NCI-H460 (cell line): ENCODE data around the gene HEXIM1. TPM values are rescaled to one million over a fixed set of nuclear protein-coding genes. Genes with fewer than 3 reads are reported as not detected.

Experiments used
- DNase-seq: peaks from one replicate; pipeline ENCODE4 v3.0.0-alpha.2; 2016; ENCODE audit warnings: low read depth; ENCODE audit errors: extremely low read depth
- total RNA-seq: library from RNA; depleted of rRNA; stranded (reverse); fragments of >200 nt; shearing (Covaris generic); gene quantifications from 2 replicates; pipeline ENCODE4 v1.2.3, GENCODE V29; 2014

The HEXIM1 gene
- total RNA-seq, 1 experiment from 2014 or later, result 19.0 TPM

GRCh38 chr17:45144199-45145034 lies 3.9 kb upstream of the HEXIM1 start:
- no peak for DNase-seq

GRCh38 chr17:45145035-45145389 lies 3.3 kb upstream of the HEXIM1 start:
- no peak for DNase-seq

DNA sequence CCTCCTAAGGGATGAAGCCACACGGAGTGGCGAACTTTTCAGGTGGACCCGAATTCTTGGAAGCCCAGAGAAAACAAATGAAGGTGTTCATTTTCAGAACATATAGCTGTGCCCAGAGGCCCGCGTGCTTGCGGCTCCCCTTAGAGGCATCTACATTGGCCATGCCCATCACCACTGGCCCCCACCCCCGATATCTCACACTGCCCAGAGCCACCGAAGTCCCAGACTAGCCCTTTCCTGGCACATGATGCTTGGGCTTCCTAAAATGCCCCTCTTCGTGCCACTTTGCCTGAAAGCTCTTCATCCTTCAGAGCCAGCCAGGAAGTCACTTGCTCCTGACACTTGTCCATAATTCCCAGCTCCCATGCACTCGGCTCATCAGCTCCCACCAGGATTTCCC lies 2.1 kb upstream of the HEXIM1 start:
- DNase-seq, result no peak

DNA sequence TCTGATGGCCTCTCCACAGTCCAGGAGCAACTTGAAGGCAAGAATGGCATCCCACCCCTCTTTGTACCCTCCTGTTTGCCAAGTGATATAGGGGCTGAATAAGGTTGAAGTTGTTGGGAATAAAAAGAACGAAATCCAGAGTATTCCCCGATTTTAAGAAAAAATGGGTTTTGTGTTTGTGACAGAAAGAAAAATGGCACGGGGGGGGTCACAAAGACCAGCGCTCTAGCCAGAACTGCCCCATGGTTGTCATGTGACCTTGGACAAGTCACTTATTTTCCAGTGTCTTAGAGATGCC lies 1.7 kb upstream of the HEXIM1 start:
- DNase-seq, result no peak

- DNase-seq, result peak; percentile 61
These were observed 1.2 kb upstream of the HEXIM1 start for GRCh38 chr17:45146890-45147580.

DNA sequence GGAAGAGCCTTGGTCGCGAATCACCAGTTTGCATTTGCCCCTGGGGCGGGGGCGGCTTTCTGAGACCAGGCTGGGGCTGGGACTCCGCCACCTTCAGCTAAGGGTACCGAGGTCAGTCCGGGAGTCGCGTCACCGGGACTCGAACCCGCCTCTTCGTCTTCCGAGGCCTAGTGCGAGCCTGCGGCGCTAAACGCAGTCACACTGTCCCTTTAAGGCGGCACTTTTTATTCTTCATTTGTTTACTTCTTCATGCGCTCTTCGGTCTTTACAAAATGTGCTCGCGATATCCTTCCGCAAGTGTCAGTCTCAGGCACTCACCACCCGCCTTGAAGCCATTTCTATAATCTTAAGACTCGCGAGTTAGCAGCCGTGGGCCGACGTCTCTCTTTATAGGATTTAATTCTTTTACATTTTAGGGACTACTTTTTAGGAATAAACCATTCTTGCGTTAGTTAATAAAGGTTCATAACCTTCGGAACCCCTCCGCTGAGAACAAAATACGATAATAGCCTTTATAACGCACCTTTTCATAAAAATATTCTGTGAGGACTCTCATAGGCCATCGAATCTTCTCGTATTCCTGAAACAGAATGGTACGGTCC lies 593 bp upstream of the HEXIM1 start:
- DNase-seq, result peak; percentile 90

- DNase-seq, result peak; percentile 85
These were observed 878 bp downstream of the HEXIM1 start for GRCh38 chr17:45149037-45149668.

DNA sequence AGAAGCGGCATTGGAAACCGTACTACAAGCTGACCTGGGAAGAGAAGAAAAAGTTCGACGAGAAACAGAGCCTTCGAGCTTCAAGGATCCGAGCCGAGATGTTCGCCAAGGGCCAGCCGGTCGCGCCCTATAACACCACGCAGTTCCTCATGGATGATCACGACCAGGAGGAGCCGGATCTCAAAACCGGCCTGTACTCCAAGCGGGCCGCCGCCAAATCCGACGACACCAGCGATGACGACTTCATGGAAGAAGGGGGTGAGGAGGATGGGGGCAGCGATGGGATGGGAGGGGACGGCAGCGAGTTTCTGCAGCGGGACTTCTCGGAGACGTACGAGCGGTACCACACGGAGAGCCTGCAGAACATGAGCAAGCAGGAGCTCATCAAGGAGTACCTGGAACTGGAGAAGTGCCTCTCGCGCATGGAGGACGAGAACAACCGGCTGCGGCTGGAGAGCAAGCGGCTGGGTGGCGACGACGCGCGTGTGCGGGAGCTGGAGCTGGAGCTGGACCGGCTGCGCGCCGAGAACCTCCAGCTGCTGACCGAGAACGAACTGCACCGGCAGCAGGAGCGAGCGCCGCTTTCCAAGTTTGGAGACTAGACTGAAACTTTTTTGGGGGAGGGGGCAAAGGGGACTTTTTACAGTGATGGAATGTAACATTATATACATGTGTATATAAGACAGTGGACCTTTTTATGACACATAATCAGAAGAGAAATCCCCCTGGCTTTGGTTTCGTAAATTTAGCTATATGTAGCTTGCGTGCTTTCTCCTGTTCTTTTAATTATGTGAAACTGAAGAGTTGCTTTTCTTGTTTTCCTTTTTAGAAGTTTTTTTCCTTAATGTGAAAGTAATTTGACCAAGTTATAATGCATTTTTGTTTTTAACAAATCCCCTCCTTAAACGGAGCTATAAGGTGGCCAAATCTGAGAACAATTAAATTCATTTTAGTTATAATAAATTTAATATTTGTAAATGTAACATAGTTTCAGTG lies 1.7 kb downstream of the HEXIM1 start:
- DNase-seq, result peak; percentile 48

DNA sequence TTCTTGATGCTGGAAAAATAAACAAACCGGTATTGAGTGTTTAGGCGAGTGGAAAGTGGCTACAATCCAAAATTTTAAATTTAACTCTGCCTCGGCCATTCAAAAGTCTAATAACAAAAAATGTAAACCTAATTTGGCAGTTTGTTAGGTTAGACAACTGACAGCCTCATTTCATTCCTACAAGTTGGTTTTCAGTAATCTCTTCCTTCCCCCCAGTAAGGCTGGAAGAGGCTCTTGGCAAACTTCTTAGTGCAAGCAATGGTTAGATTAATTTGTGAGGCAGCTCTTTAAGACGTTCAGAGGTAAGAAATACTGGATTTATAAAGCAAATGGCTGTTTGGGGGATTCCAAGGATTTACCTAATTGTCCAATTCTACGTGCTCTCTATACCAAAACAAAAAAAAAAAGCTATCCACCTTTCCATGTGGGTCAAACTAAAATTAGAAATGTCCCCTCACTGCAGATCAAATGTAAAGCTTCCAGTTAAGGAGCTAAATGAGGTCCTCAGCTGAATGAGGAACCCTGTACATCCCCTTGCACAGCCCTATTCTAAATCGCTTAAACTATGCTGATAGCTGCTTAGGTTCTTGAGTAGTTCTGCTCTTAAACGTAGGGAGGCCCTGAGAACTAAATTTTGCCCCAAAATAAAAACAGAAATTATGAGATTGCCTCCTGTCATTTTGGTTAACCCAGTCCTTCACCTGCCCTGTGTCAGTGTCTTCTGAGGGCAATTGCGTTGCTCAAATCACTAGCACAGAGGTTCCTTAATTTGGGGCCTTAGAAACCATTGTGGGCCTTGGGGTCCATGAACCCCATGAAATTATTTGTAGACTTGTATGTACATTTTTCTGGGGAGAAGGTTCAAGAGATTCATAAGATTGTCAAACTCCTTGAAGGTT lies 2.9 kb downstream of the HEXIM1 start:
- no peak for DNase-seq

DNA sequence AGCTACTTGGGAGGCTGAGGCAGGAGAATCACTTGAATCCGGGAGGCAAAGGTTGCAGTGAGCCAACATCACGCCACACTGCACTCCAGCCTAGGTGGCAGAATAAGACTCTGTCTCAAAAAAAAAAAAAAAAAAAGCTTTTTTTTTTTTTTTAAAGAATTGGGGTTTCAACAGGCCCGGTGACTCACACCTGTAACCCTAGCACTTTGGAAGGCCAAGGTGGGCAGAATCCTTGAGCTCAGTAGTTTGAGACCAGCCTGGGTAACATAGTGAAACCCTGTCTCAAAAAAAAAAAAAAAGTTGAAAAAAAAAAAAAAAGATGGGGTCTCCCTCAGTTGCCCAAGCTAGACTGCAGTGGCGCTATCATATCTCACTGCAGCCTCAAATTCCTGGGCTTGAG lies 6.8 kb downstream of the HEXIM1 start:
- DNase-seq, result no peak

DNA sequence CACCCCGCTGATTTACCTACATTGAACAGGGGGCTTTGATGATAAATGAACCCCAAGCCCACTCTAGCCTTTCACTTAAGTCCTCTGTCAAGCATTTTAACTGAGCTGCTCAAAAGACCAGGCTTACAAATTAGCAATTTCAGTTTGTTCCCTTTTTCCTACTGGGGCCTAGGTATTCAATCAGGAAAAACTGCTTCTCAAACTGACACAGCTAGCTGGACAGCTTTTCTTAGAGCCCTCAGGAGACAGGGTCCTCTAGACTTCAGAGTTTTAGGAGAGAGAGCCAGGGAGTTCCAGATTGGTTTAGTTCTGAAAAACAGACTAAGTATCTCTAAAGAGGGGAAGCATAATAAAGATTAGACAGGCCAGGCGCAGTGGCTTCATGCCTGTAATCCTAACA lies 7.2 kb downstream of the HEXIM1 start:
- DNase-seq, result no peak

GRCh38 chr17:45156242-45156641 lies 8.0 kb downstream of the HEXIM1 start:
- no peak for DNase-seq

DNA sequence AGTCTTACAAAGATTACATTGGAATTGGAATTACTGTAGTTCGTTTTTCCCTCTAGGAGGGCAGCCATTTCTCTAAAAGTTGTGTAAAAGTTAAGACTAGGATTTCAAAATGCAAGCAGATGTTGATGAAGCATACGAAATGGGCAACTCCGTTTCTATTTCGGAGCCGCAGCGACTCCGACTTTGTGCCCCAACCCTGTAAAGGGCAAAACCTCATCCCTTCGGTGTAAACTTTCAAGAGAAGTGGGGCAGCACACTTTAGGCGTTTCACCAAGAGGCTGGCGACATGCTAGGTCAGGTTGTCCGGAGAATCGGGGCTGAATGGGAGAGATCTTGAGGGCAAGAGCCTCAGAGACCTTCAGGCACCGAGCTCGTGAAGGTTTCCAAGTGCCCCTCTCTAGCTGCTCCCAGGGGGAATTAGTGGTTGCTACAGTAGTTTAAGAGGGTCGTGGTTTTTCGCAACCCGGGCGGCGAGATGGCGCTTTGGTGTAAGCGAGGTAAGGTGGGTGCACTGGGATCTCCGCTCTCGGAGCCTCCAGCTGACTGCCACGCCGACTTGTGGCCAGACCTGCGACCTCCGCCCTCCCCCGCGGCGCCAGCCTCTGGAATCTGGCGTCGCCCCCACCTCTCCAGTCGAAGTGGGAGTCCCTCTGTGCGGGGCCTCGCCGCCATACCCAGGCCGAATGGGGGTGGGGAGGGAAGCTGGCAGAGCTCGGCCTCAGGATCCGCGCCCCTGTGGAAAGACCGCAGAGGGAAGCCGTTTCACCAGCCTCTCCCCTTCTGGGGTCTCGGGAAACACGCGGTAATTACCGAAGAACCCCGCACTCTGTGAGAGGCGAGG lies 12.4 kb downstream of the HEXIM1 start:
- DNase-seq, result peak; percentile 51

DNA sequence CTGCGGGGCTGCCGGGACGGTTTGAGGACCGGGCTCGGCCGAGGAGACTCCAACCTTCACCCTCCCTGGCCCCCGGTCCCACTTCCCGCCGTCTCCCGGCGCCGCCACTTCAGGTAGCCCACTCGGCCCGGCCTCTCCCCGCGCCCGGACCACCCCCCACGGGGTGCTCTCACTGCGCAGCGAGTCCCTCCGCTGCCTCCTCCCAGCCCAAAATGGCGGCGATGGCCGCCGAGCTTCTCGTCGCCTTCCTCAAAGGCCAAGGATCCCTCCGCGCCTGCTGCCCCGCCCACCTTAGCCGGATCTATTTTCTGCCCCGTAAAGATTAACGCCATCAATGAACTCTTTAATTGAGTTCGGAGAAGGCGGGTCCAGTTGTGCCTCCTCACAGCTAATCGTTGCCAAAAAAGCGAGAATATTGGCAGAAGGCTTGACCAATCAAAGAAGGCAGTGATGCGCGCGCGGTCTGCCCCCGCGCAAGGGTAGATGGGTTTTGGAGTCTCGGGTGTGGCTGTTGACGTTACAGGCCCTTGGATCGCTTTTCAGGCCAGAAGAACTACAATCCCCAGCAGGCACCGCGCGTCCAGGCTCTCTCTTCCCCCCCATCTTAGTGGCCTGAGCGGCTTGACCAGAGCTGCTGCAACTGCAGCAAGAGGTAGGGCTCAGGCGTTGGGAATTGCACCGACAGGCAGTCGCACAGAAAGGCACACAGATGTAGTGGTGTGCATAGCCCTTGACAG lies 13.2 kb downstream of the HEXIM1 start, which contains the start of gene HEXIM2:
TSS of gene HEXIM2 (plus strand) at position 588 of the 737 bp plus-strand sequence. CDS start 919 bp downstream, outside the sequence.
- peak; percentile 100 for DNase-seq

DNA sequence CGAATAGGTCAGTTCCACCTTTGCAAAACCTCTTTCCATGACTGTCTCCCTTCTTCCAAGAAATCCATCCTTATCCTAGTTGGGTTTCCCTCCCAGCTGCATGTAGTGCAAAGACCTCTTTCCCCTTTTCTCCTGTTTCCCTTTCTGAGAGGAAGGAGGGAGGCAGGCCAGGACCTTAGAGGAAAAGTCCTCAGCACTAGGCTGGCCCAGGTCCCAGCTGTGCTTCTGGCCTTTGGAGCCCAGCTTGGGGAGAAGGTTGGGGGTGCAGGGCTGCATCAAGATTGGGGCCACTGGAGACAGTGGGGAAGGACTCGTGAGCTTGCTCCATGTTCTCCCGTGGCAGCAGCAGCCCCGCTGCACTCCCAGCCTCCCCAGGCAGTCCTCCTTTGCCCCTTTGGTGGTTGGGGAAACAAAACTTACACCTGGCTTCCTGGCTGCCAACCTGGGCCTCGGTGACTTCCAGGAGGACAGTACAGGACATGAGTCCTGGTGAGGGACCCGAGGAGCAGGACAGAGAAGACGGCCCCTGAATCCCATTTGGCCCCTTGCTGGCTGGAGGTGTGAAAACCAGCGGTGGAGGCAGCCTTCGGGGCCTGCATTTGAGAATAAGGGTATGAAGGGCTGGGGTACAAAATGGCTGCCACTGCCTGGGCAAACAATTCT lies 13.9 kb downstream of the HEXIM1 start:
- no peak for DNase-seq

DNA sequence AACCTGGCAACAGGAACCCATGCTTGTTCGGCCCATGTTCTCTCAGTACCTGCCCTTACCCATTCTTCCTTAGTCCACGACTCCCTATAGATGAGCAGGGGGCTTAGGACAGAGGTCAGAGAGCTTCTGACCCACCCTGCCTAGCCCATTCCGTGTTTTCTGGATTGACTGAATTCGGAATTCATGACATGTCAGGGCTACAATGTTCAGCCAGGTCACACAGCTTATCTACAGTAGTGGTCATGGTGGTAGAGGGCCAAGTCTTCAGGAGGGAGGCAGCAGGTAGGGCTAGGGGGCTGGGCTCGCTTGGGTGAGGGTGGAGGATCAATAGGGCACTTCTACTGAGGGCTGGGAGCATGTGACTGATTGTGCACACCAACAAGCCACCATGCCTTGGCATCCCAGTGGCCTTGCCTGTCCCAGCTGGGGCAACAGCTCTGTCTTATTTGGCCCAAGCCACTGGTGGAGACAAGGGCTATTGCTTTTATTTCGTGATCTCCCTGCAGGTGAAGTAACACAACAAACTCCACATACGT lies 16.5 kb downstream of the HEXIM1 start:
- DNase-seq, result no peak
